ENCODE measurements around the gene ESR1. TPM values are rescaled to one million over a fixed set of nuclear protein-coding genes. Genes with fewer than 3 reads are reported as not detected.

ESR1 gene
- total RNA-seq, 6 donors from 2014 or later = 0.91 to 4.7 (median 2.8) TPM

DNA sequence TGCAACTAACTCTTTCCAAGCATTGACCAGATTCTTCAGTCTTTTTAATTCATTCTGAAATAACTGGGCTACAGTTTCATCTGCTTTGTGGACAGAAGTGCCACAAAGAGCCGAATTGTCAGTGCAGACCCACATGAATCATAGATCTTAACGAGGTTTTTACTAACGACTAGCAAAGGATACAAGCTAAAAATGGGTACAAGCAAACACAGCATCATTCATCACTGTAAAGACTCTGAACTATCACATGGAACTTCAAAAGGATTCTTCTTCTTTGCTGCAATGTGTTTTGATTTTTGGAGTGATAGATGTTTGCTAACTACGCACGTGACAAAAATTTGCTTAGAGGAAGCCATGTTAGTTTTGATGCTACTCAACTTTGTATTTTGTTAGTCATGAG lies 227.1 kb downstream of the ESR1 start:
- Histone ChIP-seq H3K36me3 (no peaks in the 10 kb centered on the region), H3K4me3 (no peak overlapping the region), H3K9me3 (no peaks in the 10 kb centered on the region), H3K27ac (no peak overlapping the region), H3K27me3 (no peaks in the 10 kb centered on the region), H3K4me1 (no peaks in the 10 kb centered on the region)
- no peak for ATAC-seq (ENCODE audit: low FRiP score in 2 of 2)
- DNase-seq = no peak
- no peak for TF ChIP-seq POLR2A (IDR thresholded peaks at IDR 0.05)
- 74 to 76% methylated on average over 5 of the region's 5 CpGs for WGBS, 2 donors

DNA sequence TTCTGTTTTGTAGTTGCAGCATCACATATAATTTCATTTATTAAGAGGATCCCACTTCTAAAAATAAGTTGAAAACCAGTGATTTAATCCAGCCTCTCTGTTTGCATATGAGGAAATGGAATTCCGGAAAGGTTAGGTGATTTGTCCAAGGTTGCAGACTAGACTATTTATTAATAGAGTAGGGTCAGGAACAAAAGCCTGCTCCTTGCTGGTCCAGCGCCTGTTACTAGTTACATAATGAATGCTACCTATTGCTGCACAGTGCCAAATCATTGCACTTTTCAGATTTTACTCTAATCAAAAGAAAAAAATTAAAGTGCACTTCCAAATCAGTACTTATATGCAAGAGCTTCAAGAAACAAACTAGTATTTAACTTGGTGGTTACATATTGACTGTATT lies 238.6 kb downstream of the ESR1 start:
- 66 to 75% methylated on average over 2 of the region's 2 CpGs for WGBS, 2 donors

DNA sequence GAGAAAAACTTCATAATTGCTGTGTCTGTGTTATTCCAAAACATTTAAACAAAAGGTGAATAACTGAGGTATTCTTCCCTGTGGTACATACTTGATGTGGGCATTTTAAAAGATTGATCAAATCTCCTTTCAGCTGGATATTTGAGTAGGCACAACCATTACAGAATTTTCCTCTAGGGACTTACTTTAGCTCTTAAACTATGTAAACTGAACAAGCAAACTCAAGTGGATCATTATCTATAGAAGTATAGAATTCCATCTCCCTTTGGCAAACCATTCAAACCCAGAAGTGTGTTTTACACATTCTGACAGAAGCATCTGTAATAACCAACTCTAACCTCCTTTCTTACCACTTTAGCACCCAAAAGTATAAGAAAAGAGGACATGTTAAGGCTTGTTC lies 241.4 kb downstream of the ESR1 start:
- ATAC-seq (ENCODE audit: low FRiP score in 2 of 2) (no peak), DNase-seq (no peak)
- TF ChIP-seq, protein P1, sequence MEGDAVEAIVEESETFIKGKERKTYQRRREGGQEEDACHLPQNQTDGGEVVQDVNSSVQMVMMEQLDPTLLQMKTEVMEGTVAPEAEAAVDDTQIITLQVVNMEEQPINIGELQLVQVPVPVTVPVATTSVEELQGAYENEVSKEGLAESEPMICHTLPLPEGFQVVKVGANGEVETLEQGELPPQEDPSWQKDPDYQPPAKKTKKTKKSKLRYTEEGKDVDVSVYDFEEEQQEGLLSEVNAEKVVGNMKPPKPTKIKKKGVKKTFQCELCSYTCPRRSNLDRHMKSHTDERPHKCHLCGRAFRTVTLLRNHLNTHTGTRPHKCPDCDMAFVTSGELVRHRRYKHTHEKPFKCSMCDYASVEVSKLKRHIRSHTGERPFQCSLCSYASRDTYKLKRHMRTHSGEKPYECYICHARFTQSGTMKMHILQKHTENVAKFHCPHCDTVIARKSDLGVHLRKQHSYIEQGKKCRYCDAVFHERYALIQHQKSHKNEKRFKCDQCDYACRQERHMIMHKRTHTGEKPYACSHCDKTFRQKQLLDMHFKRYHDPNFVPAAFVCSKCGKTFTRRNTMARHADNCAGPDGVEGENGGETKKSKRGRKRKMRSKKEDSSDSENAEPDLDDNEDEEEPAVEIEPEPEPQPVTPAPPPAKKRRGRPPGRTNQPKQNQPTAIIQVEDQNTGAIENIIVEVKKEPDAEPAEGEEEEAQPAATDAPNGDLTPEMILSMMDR (IDR thresholded peaks at IDR 0.05) = no peak
- no peak for TF ChIP-seq POLR2AphosphoS5 (IDR thresholded peaks at IDR 0.05)
- no peak for TF ChIP-seq EP300 (IDR thresholded peaks at IDR 0.05)
- no peak for TF ChIP-seq POLR2A (IDR thresholded peaks at IDR 0.05)
- H3K4me3 ChIP-seq = no peak overlapping the region
- no peaks in the 10 kb centered on the region for H3K36me3 ChIP-seq
- H3K4me1 ChIP-seq = no peaks in the 10 kb centered on the region
- H3K27me3 ChIP-seq = no peaks in the 10 kb centered on the region
- no peaks in the 10 kb centered on the region for H3K9me3 ChIP-seq
- no peak overlapping the region for H3K27ac ChIP-seq

More for the DNA sequence above, 238.6 kb downstream of the ESR1 start:
- H3K27ac ChIP-seq = no peak overlapping the region
- TF ChIP-seq POLR2A (IDR thresholded peaks at IDR 0.05) (no peak), POLR2AphosphoS5 (IDR thresholded peaks at IDR 0.05) (no peak), EP300 (IDR thresholded peaks at IDR 0.05) (no peak)
- TF ChIP-seq, protein P1 (IDR thresholded peaks at IDR 0.05) = no peak
- no peak for DNase-seq
- H3K4me1 ChIP-seq = no peaks in the 10 kb centered on the region
- no peaks in the 10 kb centered on the region for H3K9me3 ChIP-seq
- H3K27me3 ChIP-seq = no peaks in the 10 kb centered on the region
- no peak for ATAC-seq (ENCODE audit: low FRiP score in 2 of 2)
- H3K4me3 ChIP-seq = no peak overlapping the region
- no peaks in the 10 kb centered on the region for H3K36me3 ChIP-seq

DNA sequence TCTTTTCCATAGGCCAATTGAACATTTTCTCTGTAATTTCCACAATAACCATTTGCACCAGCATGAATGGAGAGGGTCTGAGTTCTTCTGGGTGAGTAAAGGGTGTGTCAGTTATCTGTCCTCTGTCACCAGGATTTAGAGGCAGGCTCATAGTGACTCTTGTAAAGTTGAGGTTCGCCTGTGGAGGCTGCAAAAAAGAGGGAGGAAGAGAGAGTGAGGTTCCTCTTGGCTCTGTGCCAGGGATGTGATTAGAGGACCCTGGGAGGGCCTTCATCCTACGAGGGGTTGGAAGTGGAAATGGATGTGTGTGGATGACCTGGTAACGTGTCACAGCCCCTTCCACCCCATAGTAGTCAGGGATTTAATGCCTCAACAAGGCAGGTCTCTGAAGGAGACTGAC lies 242.0 kb downstream of the ESR1 start:
- no peak overlapping the region for H3K27ac ChIP-seq
- WGBS, 2 donors = 41 to 44% methylated on average over 3 of the region's 3 CpGs
- H3K9me3 ChIP-seq = no peaks in the 10 kb centered on the region
- H3K27me3 ChIP-seq = no peaks in the 10 kb centered on the region
- DNase-seq = no peak
- H3K4me1 ChIP-seq = no peaks in the 10 kb centered on the region
- TF ChIP-seq, protein P1 (IDR thresholded peaks at IDR 0.05) = no peak
- H3K36me3 ChIP-seq = no peaks in the 10 kb centered on the region
- H3K4me3 ChIP-seq = no peak overlapping the region
- peak in 1 of 2 donors; percentile 8 for ATAC-seq (ENCODE audit: low FRiP score in 2 of 2)

DNA sequence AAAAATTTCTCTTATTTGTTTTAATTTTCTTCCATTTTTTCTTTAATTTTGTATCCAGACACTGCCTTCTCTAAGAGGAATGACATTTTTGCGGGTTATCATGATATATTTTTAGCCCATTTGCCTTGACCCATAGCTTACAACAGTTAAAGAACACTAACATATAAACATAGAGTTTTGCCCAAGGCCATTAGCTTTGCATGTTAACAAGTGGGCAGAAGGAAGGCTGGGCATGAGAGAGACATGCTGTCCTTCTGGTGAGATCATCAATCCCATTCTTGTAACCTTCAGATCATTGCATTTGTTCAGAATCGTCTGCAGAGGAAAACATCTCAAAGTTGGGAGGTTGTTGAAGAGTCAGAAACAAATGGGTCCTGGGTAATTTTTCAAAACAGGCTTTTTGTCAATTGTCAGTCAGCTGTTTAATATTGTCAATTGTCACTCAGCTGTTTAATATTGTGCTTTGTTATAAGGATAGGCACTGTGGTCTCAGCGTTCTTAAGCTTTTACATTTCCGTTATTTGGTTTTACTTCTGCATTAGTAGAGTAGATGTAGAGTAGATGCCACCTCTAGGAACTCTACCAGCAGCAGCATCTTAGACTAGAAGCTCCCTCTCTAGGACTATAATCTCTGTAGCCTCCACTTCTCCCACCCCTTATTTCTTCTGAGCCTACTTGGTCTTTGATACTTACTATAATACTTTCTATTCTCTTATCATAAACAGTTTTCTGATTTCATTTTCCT lies 243.1 kb downstream of the ESR1 start:
- no peak for ATAC-seq (ENCODE audit: low FRiP score in 2 of 2)
- H3K9me3 ChIP-seq = no peaks in the 10 kb centered on the region
- H3K4me1 ChIP-seq = no peaks in the 10 kb centered on the region
- H3K27ac ChIP-seq = no peak overlapping the region
- TF ChIP-seq POLR2AphosphoS5 (IDR thresholded peaks at IDR 0.05) (no peak), EP300 (IDR thresholded peaks at IDR 0.05) (no peak), POLR2A (IDR thresholded peaks at IDR 0.05) (no peak)
- TF ChIP-seq, protein P1 (IDR thresholded peaks at IDR 0.05) = no peak
- no peaks in the 10 kb centered on the region for H3K27me3 ChIP-seq
- H3K4me3 ChIP-seq = no peak overlapping the region
- no peaks in the 10 kb centered on the region for H3K36me3 ChIP-seq
- DNase-seq = no peak
- 84 to 88% methylated on average over 4 of the region's 4 CpGs for WGBS, 2 donors

Data from upper lobe of left lung (tissue), 6 donors.